ENCODE results near the gene MMP23B.
"Not testable (repeated sequence)": the region's sequence is repeated elsewhere in the genome, so short reads cannot be mapped to it uniquely, and the experiment has no call there.

Gene MMP23B

DNA sequence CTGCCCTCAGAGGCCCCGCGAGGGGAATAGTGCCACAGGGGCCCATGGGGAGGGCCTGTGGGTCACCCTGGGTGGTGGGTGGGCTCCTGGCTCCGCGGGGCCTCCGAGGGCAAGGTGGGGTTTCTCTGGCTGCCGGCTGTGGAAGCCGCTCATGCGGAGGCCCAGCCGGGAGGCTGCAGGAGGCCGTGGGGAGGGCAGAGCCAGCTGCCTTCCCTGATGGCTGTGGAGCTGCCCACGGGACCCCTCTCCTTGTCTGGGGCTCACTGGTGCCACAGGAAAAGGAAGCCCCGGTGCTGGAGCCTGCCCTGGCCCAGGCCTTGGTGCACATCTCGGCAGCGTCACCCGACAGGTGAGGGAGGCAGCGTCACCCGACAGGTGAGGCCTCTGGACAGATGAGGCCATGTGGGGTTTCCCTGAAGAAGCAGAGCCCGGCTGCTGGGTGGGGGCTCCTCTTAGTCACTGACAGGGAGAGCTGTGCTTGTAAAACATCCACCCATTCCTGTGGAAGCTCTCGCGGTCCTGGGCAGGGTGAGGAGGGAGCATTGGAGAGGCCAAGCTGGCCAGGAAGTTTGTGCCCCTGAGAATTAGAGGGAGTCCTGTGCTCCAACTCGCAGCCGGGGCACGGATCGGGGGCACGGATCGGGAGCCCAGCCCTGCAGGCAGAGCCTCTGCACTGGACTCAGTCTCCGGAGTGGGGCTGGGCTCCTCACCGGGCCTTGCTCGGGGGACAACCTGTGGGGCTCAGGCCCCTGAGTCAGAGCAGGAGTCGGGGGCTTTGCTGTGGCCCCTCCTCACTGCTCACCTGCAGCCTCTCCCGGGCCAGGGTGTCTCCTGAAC lies 10.6 kb upstream of the MMP23B start:
- FAIRE-seq = no peak

DNA sequence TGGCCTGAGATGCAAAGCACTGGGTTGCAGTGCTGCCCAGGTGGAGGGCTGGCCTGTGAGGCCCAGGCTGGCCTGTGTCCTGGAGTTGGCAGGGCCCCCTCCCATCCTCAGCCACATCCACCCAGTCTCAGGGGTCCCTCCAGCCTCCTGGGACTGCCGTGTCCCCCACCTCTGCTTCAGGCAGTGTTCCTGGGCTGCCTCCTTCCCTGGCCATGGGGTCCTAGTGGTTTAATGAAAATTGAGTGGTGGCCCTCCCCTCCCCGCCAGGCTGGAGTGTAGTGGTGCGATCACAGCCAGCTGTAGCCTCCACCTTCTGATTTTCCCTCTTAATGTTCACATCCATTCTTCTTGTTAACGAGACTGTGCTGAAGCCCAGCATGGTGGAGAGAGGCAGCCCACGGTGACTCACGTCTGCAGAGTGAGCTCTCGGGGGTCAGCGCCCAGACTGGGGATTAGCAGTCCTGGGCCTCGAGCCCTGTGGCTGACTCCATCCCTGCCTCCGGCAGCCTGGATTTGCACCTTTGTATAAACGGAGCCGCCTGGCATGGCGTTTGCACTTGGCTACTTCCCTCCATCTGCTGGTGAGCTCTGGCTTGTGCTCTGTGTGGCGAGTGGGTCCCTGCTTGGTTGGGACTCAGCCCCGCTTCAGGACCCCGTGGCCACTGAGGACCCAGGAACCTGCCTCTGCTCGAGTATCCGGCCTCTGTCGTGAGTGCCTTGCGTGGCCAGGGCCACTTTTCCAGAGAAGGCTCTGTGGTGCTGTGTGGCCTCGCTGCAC lies 9.8 kb upstream of the MMP23B start:
- no peak for FAIRE-seq

DNA sequence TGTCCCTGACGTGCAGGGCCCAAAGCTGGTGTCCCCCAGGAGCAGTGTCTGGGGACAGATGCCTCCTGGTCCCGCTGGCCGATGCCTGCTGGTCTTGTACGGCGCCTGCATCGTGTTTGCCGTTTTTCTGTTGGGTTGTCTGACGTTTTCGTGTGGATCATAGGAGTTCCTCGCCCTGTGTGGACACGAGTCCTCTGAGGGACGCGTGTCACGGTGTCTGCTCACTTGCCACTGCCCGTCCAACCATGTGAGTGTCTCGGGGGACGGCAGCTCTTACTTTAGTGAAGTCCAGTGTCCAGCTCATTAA lies 9.2 kb upstream of the MMP23B start:
- no peak for FAIRE-seq

DNA sequence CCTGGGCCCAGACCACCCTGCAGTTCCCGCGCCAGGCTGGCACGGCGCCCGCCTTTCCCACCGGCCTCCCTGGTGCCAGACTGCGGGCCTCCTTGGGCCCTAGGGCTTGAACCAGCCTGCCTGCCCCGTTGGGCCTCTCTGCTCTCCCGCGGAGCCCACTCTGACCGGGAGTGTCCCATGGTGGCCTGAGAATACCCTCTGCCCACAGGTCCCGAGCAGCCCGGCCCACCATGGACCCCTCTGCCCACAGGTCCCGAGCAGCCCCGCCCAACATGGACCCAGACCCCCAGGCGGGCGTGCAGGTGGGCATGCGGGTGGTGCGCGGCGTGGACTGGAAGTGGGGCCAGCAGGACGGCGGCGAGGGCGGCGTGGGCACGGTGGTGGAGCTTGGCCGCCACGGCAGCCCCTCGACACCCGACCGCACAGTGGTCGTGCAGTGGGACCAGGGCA lies 8.8 kb upstream of the MMP23B start:
- no peak for FAIRE-seq

DNA sequence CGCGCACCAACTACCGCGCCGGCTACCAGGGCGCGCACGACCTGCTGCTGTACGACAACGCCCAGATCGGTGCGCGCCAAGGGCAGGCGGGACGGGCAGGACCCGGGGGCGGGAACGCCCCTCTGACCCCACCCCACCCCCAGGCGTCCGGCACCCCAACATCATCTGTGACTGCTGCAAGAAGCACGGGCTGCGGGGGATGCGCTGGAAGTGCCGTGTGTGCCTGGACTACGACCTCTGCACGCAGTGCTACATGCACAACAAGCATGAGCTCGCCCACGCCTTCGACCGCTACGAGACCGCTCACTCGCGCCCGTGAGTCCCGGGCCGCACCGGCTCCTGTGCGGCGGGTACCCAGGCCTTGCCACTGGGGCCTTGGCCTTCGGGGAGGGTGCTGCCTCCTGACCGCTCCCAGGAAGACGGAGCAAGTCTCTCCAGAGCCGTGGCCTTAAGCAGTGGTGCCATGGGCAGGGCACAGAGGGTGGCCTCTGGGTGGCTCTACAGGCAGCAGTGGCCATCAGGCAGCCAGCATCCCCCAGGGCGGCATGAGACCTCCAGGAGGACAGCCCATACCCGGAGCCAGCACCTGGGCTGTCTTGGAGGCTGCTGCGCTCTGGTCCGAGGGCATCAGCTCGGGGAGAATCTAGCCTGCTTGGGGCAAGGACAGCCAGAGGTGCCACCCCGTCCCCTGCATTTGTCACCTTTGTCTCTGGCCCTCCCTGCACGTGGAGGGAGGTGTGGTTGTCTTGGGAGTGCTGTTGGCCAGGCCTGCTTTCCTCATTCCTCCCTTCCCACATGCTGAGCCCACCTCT lies 8.1 kb upstream of the MMP23B start:
- no peak for FAIRE-seq

DNA sequence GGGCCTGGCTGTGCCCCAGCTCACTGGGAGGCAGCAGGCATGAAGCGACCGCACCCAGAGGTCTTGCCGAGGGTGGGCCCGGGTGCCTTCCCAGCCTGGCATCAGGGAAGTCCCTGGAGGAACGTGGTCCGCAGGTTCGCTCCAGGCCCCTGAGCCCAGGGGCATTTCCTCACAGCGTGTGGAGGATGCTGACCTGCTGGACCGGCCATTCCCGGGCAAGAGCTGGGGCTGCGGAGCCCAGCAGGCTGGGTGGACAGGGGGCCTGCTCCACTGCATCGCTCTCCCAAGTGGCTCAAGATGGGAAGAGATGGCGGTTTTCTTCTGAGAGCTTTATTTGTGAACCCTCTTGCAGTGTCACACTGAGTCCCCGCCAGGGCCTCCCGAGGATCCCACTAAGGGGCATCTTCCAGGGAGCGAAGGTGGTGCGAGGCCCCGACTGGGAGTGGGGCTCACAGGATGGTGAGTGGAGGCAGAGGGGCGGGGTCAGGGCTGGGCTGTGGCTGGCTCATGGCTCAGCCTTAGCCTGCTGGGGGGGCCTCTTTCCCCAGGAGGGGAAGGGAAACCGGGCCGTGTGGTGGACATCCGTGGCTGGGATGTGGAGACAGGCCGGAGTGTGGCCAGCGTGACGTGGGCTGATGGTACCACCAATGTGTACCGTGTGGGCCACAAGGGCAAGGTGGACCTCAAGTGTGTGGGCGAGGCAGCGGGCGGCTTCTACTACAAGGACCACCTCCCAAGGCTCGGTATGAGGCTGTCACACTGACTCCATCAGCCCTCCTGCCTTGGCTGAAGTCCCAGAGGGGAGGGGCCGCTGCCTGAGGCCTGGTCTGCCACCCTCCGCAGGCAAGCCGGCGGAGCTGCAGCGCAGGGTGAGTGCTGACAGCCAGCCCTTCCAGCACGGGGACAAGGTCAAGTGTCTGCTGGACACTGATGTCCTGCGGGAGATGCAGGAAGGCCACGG lies 7.2 kb upstream of the MMP23B start:
- FAIRE-seq = no peak

DNA sequence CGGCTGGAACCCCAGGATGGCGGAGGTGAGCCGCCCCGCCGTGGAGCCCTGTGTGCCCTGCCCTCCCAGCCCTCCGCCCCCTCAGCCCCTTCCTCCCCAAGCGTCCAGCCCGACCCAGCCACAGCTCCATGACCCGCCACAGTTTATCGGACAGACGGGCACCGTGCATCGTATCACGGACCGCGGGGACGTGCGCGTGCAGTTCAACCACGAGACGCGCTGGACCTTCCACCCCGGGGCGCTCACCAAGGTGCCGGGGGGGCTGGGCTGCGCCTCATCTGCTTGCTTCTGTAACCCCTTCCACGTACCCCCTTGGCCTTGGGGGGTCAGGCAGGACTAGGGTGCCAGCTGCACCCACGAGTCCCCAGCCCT lies 6.6 kb upstream of the MMP23B start:
- FAIRE-seq = no peak

DNA sequence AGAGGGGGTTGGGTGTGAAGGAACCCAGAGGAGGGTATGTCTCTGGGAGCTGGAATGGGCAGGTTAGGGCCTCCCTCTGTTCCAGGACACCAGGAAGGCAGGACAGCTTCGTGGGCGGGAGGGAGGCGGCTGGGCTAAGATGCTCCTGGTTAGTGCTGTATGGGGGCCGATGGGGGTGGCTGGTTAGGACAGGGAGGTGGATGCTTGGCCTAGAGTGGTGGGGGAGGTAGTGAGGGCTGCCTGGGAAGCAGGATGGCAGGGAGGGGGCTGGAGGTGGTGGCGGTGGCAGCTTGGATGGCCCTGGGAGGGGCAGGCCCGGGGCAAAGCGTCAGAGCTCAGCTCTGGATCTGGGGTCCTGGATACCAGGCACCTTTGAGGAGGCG lies 6.2 kb upstream of the MMP23B start:
- FAIRE-seq = no peak

DNA sequence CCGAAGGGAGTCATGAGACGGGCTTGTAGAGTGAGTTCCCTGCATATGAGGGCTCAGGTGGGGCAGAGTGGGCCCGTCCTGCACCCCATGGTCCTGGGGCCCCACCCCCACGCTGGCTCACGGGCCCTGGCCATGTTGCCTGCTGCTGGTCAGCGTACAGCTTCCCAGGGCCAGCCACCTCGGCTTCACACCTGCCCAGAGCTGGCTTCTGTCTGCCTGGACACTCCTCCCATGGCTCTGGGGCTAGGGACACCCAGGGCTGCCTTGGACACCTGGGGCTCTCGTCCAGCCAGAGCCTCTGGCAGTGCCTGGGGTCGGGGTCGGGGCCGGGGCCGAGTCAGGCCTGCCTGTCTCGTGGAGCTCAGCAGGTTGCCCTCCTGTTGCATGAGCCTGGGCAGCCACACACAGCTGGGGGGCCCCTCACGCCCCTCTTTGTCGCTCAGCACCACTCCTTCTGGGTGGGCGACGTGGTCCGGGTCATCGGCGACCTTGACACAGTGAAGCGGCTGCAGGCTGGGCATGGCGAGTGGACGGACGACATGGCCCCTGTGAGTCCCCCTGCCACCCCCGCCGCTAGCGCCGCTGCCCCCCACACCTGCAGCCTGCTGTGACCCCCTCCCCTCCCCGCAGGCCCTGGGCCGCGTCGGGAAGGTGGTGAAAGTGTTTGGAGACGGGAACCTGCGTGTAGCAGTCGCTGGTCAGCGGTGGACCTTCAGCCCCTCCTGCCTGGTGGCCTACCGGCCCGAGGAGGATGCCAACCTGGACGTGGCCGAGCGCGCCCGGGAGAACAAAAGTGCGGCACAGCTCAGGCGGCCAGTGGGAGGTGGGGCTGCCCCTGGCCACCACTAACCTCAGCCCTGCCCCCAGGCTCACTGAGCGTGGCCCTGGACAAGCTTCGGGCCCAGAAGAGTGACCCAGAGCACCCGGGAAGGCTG lies 5.5 kb upstream of the MMP23B start:
- no peak for FAIRE-seq

DNA sequence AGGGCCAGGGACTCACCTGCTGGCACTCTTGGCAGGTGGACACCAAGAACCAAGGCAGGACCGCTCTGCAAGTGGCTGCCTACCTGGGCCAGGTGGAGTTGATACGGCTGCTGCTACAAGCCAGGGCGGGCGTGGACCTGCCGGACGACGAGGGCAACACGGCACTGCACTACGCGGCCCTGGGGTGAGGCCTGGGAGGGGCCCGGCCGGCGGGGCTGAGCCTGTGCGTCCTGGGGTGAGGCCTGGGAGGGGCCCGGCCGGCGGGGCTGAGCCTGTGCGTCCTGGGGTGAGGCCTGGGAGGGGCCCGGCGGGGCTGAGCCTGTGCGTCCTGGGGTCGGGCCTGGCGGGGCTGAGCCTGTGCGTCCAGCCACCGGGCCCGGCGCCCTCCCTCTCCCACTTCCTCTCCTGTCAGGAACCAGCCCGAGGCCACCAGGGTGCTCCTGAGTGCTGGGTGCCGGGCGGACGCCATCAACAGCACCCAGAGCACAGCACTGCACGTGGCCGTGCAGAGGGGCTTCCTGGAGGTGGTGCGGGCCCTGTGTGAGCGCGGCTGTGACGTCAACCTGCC lies 4.6 kb upstream of the MMP23B start:
- no peak for FAIRE-seq

DNA sequence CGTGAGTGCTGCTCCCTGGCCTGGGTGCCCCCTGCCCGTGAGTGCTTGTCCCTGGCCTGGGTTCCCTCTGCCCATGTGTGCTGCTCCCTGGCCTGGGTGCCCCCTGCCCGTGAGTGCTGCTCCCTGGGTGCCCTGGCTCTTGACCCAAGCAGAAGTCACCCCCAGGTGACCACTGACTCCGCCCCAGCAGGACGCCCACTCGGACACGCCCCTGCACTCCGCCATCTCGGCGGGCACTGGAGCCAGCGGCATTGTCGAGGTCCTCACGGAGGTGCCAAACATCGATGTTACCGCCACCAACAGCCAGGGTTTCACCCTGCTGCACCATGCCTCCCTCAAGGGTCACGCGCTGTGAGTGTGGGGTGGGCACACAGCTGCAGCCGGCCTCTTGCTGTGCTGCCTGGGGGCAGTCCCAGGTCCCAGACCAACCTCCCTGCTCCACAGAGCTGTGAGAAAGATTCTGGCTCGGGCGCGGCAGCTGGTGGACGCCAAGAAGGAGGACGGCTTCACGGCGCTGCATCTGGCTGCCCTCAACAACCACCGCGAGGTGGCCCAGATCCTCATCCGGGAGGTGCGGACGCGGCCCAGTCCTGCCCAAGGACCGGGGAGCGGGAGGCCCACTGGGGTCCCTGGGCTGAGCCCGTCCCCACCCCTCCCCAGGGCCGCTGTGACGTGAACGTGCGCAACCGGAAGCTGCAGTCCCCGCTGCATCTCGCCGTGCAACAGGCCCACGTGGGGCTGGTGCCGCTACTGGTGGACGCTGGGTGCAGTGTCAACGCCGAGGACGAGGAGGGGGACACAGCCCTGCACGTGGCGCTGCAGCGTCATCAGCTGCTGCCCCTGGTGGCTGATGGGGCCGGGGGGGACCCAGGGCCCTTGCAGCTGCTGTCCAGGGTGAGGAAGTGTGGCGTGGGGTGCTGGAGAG lies 3.9 kb upstream of the MMP23B start:
- FAIRE-seq = no peak

DNA sequence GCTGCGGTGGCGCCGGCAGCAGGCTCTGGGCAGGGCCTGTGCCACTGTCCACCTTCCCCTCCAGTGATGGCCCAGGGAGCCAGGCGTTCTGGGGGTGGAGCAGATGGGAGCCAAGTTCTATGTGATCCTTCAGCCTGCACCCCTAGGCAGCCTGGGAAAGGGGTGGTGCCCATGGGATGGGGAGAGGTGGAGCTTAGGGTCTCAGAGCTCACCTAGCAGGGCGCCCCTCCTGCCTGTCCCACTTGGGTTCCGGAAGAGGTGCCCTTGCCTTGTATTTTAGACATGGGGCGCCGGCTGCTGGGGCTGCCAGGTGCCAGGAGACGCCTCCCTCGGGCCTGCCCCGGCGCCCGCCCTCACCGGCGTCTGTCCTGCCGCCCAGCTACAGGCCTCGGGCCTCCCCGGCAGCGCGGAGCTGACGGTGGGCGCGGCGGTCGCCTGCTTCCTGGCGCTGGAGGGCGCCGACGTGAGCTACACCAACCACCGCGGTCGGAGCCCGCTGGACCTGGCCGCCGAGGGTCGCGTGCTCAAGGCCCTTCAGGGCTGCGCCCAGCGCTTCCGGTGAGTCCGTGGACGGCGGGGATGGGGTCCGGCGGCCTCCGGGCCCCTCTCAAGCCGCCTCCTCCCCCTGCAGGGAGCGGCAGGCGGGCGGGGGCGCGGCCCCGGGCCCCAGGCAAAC lies 3.1 kb upstream of the MMP23B start:
- no peak for FAIRE-seq

DNA sequence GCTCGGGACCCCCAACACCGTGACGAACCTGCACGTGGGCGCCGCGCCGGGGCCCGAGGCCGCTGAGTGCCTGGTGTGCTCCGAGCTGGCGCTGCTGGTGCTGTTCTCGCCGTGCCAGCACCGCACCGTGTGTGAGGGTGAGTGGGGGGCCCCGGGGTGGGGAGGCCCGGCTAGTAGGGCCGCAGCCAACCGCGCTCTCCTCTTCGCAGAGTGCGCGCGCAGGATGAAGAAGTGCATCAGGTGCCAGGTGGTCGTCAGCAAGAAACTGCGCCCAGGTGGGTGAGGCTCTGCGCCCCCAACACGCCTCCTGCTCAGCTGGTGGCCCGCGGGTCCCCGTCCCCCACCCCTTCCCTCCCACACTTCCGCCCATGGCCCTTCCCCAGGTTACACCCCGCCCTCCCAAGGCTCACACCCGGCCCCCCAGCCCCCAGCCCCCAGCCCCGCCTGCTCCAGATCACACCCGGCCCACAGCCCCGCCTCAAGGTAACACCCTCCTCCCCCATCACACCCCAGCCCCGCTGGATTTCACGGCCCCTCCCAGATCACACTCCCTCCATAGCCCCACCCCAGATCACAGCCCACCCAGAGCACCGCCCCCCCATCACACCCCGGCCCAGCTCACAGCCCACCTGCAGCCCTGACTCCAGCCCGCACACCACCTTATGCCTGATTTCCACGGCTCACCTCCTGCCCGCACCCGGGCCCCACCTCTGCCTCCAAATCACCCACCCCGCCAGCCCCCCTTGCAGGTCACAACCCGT lies 2.4 kb upstream of the MMP23B start:
- FAIRE-seq = no peak

DNA sequence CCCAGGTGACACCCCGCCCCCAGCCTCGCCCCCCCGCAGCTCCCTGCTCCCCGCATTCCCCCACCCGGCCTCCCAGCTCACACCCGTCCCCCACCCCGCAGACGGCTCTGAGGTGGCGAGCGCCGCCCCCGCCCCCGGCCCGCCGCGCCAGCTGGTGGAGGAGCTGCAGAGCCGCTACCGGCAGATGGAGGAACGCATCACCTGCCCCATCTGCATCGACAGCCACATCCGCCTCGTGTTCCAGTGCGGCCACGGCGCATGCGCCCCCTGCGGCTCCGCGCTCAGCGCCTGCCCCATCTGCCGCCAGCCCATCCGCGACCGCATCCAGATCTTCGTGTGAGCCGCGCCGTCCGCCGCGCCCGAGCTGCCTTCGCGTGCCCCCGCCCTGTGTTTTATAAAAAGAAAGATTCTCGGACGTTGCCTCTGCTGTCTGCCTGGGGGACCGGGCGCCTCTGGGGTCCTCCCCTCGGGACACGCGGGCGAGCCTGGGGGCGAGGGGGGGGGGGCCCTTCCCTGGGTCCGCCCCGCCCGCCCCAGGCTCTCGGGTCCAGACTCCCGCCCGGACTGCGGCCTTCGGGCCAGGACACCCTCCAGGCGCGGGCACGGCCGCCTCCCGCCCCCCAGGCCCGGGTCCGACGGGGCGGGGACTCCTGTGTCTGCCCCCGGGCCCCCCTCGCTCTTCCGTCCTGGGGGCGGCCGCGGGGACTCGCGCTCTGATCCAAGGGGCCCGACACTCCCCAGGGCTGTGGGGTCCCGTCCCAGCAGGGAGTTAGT lies 1.6 kb upstream of the MMP23B start:
- no peak for FAIRE-seq

DNA sequence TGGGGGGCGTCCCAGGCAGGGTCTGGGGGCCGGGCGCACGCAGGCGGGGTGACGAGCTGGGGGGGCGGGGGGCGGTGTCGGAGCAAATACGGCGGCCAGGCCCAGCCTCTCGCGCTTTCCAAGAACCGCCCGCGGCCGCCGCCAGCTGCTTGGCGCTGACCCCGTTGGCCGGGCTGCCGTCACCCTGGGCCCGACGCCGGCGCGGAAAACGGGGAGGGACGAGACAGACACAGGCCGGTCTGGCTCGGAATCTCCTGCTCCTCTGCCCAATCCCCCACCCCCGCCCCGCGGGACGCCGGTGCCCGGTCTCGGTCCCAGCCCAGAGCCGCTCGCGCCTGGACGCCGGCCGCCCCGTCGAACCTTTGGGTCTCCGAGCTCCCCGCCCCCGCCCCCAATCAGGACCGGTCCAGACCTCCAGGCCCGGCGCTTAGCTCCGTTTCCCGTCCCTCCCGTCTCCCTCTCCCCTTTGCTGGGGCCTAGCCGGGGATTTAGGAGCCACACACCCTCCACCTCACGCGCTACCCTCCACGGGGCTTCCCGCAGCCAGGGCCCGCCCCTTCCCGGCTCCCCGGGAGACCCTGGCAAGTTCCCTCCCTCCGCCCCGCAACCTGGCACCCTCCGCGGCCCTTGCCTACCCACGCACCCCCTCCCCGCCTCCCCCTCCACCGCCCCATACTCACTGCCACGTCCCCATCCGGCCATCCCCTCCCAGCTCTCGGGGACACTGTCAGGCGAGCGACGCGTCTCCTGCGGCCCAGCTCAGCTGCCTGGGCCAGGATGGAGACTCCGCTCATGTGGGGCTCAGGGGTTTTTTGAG lies 800 bp upstream of the MMP23B start:
- FAIRE-seq = no peak

DNA sequence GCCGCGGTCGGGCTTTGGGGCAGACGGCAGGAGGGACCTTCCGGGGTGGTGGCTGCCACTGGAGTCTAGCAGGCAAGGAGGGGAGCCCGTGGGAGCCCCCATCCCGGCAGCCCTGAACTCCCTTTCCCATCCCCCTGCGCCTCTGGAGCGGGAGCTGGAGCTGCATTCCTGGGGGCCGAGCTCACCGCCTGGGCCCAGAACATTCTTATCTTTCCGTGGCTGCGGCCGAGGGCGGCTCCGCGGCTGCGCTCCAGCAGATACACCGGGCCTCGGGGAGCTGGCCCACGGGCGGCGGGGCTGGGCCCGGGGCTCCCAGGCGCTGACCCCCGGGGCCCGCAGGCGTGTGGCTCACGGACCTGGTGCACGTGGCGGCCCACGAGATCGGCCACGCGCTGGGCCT lies 1.4 kb downstream of the MMP23B start:
- FAIRE-seq = not testable (repeated sequence)

DNA sequence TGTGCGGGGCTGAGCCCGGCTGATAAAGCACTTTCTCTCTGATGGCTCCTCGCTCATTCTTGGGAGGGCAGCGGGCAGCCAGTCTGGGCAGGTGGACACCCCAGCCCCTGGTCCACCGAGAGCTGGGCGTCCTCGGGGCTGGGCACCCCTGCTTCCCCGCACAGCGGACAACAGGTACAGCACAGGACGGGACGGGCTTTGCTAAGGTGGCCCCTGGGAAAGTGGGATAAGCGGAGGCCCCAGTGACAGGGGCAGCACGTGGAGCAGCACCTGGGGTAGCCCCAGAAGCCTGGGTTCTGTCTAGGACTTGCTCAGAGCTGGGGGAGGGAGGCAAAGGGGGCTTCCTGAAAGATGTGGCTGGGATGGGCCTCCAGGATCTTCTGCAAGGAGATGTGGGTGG lies 2.6 kb downstream of the MMP23B start:
- FAIRE-seq = not testable (repeated sequence)

Data from TTC549 (cell line).